NCI-H526 treated with DMSO at 0.1 percent for 48 hours (cell line): Measurements from ENCODE around the gene RNF2.
A peak's percentile ranks its signal among the peaks of the same experiment; 100 is the strongest.
"Not testable (repeated sequence)": the region's sequence is repeated elsewhere in the genome, so short reads cannot be mapped to it uniquely, and the experiment has no call there.

Experiments
- DNase-seq: peaks from one replicate; lab custom pipeline; 2025; lab: John Stamatoyannopoulos, UW

Gene RNF2

GRCh38 chr1:185044981-185045813 is at the start of gene RNF2:
Gene RNF2 (plus strand): TSS chr1:185045558. CDS start chr1:185087554, 41,996 bp downstream.
- DNase-seq: peak; percentile 91

- DNase-seq: not testable (repeated sequence)
These were observed 45.4 kb upstream of the RNF2 start for GRCh38 chr1:184999974-185000373.

- not testable (repeated sequence) for DNase-seq
These were observed 44.0 kb upstream of the RNF2 start for GRCh38 chr1:185001312-185001880.

- DNase-seq: no peak
These were observed 36.5 kb upstream of the RNF2 start for GRCh38 chr1:185008838-185009237.

DNA sequence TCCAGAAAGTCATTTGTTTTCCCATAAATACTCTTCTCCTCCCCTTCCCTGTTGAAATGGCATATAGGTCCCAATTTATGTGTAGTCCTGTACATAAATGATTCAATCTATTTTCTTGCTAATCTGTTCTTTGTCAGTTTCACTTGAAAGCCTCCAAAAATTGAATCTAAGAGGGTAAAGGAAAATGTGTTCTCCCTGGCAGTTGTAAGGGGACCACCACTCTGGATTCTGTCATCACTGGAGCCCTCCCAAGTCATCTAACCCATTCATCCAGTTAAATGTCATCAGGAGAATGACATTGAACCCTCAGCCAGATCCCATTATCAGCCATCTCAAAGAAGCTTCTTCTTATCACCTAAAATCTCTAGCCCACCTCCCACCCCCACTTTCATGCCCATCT is 35.0 kb upstream of the RNF2 start:
- DNase-seq: no peak

DNA sequence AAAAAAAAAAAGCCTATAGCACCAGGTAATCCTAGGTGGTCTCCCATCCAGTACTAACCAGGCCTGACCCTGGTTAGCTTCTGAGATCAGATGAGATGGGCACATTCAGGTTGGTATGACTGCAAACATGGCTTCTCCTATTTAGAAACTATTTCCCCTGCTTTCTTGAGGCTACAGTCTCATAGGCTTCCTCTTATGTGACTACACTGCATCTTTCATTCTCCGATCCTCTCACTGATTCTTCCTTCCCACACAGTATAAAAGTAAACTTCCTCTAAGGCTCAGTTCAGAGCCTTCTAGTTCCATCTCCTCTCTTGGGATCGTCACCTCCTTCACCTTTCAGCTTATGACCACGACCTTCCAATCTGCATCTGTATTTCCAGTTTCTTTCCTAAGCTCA is 30.4 kb upstream of the RNF2 start:
- no peak for DNase-seq

GRCh38 chr1:185015631-185016030 is 29.7 kb upstream of the RNF2 start:
- no peak for DNase-seq

- no peak for DNase-seq
These were observed 28.5 kb upstream of the RNF2 start for GRCh38 chr1:185016880-185017279.

GRCh38 chr1:185017338-185017737 is 28.0 kb upstream of the RNF2 start:
- no peak for DNase-seq

GRCh38 chr1:185017966-185018365 is 27.4 kb upstream of the RNF2 start:
- DNase-seq: no peak

- no peak for DNase-seq
These were observed 18.0 kb upstream of the RNF2 start for GRCh38 chr1:185027252-185027882.

GRCh38 chr1:185033686-185034085 is 11.7 kb upstream of the RNF2 start:
- no peak for DNase-seq

DNA sequence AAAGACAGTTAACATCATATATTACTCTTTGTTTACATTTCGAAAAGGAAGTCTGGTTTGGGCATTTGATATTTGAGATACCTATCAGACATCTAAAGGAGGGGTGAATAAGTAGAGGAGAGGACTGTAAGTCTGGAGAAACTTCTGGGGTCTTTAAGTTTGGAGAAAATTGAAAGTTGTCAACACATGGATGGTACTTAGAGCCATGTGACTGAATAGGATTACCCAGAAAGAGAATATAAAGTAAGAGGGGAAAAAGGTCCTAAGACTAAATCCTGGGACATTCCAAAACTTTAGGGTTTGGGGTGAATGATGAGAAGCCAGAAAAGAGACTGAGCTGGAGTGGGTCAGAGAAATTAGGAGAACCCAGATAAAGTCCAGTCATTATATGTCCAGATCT is 10.1 kb upstream of the RNF2 start:
- DNase-seq: no peak

DNA sequence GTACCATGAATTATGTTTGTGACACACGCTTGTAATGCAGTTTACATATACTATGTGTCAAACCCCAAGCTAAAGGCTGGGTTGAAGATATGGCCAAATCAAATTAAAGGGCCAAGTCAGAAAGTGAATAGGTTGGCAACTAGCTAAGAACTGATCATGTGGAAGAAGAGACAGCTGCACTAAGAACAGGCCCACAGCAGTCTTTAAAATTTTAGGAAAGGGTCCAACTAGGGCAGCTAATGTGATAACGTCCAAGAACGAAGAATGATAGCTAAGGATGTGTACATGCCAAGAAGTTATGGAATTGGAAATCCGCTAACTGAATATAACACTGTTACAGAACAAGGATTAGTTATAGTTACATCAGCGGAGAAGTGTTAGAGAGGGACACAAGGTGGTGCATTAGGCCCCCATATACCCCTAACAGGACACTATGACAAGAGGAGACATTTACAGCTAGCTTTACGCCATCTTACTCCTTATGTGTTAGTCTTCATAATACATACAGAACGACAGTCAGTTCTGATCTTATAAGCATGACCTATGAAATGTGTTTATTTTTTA is 6.5 kb upstream of the RNF2 start:
- DNase-seq: no peak

- DNase-seq: no peak
These were observed 5.5 kb upstream of the RNF2 start for GRCh38 chr1:185039726-185040407.

GRCh38 chr1:185040408-185040735 is 5.0 kb upstream of the RNF2 start:
- DNase-seq: no peak

DNA sequence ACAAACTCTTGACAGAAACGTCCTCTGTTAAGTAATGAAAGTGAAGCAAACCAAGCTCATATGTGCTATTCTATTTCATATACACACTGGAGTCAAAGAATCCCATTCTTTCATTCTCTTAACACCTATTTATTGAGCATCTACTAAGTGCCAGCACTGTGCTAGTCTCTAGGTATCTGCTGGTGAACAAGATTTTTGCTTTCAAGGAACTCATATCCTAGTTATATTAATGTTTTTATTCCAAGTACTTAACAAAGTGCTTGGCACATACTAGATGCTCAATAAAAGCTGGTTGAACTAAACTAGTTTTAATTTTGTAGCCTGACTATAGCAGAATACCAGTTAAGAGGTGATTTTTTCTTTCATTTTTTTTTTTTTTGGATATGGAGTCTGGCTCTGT is 3.6 kb upstream of the RNF2 start:
- DNase-seq: no peak

DNA sequence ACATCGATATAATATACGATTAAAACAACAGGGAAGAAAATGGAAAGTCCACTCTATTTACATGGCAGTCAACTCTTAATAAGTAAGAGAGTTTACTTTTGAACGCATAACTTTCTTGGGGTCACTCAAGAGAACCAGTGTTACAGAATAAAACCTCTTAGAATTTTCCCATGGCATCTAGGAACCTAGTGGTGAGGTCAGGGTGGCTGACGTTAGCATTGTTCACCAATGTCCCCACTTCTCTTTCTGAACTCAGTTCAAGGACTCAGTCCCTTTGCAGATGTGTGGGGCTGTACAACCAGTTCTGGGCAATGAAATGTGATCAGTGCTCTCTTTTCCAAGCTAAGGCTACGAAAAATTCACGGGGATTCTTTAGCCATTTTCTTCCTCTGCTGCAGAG is 2.6 kb upstream of the RNF2 start:
- no peak for DNase-seq

- DNase-seq: peak; percentile 58
These were observed 971 bp upstream of the RNF2 start for GRCh38 chr1:185044387-185044786.

DNA sequence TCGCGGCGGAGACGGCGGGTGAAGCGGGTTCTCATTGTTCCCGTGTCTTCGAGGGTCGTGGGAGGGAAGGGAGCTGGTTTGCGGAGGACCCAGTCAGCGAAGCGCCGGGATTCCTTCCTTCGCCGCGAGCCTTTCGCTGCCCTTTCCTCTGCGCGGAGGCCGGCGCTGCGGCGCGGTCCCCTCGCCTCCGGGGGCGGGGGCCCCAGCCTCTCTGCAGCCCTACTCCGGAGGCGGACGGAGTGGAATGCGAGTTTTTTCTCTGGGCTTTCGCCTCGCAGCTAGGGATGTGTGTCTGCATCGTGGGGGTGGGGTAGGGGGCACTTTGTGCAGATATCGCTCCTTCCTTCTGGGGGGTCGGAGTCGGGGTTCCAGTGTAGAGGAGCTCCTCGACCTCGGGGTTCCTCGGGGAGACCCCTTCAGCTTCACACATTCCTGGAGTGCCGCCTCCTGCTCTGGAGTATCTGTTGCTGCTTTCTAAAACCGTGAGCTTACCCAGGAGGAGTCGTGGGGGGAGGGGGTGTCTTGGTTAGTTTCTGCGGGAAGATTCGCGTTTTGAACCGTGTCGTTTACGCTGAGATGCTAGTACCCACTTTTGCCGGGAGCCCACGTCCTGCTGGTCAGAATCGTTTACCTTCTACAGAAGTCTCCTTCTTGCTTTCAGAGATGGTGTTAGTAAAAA is 595 bp downstream of the RNF2 start:
- peak; percentile 83 for DNase-seq

- DNase-seq: peak; percentile 50
These were observed 1.3 kb downstream of the RNF2 start for GRCh38 chr1:185046668-185047067.

DNA sequence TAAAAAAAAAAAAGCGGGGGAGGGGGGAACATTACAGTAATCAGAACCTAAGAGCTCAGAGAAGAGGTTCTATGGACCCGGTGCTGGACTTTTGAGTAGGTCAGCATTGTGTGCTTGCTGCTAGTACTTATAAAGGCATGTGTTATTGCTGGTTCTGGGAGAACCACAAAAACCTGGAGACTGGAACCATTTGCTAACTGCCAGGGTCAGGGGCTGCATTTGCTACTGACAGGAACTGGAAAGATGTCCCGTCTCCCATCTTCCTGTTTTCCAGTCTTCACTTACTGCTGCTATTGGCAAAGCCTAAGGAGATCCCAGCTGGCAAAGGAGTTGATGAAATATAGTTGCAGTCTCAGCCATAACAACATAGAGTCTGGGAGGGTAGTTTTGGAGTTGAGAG is 4.3 kb downstream of the RNF2 start:
- DNase-seq: no peak
